NCI-H146 treated with DMSO at 0.1 percent for 48 hours (cell line): ENCODE measurements around the gene DRGX.

Experiments used
- DNase-seq: peaks from one replicate; lab custom pipeline; 2025; ENCODE audit not compliant: unreplicated experiment; lab: John Stamatoyannopoulos, UW

The DRGX gene

DNA sequence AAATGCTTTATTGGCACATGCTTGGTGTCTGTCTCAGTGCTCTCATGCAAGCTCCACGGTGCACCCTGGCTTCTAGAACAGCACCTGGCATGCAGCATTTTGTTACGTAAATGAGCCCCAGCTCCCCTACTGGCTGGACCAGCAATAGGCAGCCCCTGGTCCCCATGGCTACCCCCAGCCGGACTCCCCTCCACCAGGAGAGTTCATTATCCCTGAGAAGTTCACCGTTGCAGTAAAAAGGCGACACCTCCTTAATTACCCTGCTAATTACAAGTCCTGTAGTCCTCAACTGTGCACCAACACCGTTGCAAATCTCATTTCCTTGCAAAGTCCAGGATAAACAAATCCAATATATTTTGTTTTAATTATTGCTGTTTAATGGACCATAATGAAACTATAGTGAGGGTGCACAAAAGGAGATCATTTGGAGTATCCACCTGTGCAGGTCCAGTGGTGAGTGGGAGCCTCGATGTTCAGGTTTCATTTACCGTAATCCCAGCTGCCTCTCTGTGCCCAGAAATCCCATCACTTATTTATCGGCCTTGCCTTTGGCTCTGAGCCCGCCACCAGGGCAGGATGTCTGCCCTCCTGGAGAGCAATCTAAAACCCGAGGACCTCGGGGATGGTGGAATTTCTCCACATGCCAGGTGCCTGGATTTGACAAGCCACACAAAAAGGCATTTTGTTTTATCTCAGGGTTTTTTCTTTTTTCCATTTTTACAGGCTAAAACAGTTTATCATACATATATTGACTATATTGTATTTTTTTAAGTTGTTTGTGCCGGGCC is 12.8 kb upstream of the DRGX start:
- no peak for DNase-seq

- peak; percentile 20 for DNase-seq
Observed at GRCh38 chr10:49407552-49408137, 11.8 kb upstream of the DRGX start.

- DNase-seq: no peak
Observed at GRCh38 chr10:49407151-49407550, 11.3 kb upstream of the DRGX start.

GRCh38 chr10:49404321-49404878 is 8.5 kb upstream of the DRGX start:
- no peak for DNase-seq

- DNase-seq: no peak
Observed at GRCh38 chr10:49403363-49403762, 7.5 kb upstream of the DRGX start.

GRCh38 chr10:49400365-49400764 is 4.5 kb upstream of the DRGX start:
- DNase-seq: no peak

DNA sequence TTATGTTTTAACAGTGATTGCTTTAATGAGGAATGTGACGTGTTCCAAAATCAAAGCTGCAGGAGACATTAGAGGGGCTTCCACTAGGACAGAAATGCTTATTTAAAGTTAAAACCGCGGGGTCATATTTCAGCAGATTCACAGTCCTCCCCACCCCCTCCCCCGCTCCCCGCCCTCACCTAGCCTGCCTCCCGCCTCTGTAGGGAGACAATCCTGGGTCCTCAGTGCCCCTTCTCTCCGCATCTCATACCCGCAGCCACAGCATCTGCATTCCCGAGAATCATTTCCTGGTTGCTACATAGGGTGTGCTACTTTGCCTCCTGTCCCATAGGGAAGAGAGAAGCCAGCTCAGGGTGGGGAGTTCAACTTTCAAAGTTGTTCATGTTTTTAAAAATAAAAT is 3.1 kb upstream of the DRGX start:
- DNase-seq: no peak

DNA sequence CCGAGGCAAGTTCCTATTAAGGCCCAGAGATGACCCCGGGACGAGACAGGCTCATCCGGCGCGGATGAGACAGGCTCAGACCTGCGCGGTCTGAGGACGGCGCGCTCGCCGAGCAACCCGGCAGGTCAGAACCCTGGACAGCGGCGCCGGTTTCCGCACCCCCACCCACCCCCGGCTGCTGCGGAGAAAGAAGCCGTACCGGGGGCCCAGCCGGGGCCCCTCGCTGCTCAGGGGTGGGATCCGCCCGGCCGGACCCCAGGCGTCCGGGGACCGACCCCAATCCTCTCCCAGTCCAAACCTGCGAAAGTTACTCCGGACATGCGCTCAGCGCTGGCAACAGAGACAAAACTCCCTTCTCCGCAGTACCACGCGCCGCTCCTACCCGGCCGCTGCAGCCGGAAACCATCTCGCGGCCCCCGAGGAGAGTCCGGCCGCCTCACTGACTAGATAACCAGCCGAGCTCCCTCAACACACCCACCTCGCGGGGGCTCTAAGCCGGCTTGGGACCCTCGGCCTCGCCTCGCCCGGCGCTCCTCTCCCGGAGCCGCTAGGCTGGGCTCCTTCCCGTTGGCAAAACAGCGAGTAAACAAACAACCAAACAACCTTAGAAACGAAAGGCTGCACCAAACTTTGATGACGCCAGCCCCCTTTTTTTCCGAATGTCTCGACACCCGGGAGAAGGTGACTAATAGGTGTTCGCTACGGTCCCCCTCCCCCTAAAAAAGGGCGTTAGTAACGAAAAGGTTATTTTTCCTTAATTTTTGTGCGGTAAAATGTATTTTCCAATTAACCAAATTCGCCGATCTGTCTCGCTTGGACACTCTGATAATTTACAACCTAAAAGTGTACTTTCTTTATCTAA is 2.3 kb upstream of the DRGX start:
- DNase-seq: no peak

DNA sequence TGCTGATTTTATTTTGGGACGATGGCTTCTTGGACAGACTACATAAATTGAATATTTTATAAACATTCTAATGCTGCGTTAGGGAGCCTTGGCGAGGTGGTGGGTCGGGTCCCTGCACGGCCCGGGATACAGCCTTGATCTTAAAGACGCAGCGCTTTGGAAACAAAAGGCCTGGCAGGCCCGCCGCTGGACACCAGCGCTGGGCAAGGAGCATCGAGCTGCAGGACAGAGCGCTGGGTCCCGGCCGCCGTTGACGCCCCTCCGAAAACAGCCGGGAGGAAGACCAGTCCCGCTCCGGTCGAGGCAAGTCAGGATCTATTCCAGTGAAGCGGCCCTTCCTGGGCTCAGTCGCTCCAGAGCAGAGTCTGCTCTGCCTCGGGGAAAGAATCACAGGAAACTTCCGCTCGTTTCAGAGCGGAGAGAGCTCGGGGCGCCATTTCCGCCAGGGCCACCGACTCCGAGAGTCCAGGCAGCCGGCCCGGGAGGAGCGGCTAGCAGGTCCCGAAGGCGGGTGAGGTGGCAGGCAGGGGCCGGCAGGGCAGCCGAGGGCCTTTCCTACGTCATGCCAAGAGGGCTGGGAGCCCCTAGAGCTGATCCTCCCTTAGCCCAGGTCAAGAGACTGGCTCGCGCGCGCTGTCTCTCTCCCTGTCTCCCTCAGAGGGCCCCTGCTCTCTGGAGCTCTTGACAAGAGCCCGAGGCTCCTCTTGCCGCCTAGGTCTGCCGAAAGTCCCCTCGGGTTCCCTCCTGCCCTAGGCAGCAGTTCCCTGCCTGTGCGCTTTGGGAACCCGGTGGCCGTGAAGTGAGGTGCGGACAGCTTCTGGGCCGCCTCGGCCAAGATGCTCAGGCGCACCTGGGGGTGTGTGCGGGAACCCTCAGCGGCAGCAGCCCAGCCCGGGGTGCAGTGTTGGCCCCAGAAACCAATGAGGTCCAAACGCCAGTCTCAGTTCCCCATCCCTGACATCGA is 1.4 kb upstream of the DRGX start:
- DNase-seq: no peak

DNA sequence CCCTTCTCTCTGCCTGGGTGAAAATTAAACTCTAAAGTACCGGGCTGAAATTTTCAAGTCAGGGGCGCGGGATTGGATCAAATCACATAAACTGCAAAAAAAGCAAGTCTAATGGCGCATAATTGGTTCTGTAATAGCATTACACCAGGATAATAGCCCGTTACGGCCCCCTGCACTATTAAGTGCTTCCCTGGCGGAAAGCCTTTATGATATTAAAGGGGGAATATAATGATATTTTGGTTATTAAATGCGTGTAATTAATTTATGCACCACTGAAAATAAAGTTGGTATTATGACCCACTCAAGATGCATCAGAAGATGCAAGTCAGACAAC is 744 bp upstream of the DRGX start:
- DNase-seq: no peak

DNA sequence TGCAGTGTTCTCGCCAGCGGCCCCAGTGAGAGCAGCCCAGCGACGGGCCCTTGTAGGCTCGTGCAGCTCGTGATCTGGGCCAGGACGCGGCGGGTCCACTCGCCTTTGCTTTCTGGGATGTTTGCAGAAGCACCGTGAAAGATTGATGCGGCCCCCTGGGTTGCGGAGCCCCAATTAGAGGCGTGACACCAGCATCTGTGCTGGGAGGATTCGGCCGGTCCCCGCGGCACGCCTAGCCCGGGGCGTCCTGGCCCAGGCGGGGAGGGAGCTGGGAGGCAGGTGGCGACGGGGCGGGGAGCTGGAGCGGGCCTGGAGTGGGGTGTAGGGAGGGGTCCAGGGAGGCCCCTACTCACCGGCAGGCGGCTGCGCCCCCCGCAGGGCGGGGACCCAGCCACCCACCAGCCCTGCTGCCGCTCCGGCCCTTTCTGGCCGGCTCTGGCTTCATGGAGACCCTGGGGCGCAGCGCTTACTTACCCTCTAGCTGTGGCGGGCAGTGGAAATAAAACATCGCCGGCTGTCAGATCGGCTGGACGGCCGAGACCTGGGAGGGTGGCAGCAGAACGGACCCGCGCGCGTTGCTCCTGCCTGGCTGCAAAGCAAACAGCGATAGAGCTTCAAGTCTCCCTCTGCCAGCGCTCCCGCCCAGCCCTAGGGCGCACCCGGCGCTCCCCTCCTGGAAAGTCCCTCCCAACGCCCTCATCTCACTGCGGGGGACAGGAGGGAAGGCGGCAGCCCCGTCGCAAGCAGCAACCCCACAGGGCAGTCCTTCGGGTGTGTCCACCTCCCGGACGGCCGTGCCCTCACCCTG is 752 bp downstream of the DRGX start:
- DNase-seq: no peak

DNA sequence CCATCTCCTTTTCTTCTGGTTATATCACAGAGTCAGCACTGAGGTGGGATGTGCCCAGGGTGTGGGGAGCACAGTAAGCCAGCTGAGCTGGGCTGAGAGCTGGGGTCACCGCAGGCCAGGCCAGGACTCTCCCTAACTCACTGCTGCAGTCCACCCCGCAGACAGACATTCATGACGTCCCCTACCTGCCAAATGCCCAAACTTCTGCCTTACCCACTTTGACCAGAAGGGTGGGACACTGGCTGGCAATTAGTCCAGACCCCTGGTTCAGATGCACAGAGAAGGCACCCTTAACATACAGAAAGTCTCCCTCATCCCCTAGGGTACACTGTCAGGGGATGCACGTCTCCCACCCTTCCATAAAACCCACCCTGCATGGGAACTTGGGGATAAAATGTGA is 2.1 kb downstream of the DRGX start:
- no peak for DNase-seq

- no peak for DNase-seq
Observed at GRCh38 chr10:49393301-49393700, 2.6 kb downstream of the DRGX start.

GRCh38 chr10:49389361-49389933 is 6.4 kb downstream of the DRGX start:
- DNase-seq: no peak

- DNase-seq: no peak
Observed at GRCh38 chr10:49388161-49388560, 7.7 kb downstream of the DRGX start.

DNA sequence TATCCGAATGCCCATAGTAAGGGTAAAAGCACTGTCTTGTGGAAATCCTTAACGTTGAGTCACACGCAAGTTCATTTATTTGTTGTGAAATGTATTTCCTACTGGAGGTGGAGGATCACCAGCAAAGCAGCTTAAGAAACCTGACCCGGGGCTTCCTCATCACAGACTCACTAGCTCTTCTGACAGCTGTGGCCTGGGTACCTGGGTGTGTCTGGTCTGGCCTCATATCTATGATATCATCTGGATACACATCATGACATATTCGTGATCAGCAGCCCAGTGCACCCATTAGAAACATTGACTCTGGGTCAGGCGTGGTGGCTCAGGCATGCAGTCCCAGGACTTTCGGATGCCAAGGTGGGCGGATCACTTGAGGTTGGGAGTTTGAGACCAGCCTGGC is 8.8 kb downstream of the DRGX start:
- no peak for DNase-seq

DNA sequence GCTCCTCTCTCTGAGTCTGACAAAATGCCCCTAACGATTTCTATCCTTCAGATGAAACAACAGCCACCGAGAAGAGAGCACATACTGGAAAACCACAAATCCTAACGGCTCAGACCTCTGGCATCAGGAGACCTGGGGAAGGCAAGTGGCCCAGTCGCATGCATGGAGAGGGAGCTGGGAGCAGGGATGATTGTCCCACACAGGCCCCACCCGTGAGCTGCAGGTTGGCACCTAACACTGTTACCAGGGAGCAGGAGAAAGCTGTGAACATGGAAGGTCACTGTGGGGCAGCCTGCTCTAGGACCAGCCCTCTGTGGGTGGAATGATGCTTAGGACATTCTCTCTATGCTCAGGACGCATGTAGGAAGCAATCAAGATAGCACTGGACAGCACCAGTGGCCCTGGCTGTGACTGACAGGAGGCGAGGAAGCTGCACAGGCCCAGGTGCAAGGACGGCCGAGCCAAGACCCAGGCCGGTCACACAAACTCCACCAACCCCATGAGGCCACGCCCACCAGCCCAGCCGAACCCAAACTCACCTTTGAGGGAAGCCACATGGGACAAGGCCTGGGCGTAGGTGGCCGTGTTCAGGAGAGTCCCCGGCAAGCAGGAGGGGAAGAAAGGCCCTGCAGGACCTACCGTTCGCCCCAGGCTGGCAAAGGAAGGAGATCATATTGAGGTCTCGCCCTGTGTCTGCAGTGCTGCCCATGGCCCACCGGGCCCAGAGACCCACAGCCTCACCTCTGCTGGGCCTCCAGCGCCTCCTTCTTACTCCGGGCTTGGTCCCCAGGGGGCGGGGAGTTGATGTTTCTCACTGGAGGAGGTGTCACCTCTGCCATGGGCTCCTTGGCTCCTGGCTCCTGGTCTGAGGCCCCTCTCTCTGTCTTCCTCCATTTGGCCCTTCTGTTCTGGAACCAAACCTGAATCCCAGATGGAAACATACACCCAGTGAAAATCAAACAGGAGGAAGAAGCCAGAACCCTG is 9.7 kb downstream of the DRGX start:
- DNase-seq: no peak

DNA sequence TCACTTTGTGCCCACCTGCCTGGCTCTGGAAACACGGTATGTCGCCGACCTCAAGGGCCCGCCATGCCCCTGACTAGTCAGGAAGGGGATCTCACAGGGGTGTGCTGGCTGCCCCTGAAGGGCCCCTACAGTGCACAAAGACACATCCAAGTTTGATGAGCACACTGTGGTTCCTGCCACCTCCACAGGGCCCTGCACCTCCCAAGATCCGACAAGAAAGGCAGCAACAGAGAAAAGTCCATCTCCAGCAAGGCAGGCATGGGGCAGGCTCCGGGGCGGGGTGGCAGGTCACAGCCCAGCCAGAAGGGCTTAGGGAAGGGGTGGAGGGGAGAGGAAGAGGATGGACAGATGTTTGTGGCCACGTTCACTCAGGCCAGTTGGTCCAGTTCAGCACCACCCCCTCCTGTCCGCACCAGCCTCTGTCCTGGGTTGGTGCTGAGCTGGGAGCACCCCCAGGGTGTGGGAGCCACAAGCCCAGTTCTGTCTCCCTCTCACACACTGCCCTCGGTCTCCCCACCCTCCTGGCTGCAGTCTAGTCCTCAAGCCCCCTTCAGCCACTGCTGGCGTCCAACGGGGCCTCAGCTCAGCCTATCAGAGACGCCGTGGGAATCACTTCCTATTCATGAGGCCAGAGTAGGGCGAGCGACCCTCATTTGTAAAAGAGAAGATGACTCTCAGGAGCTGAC is 11.5 kb downstream of the DRGX start:
- no peak for DNase-seq
